GM23338 (cell line): ENCODE results near the gene ATIC. TPM values are rescaled to one million over a fixed set of nuclear protein-coding genes. Genes with fewer than 3 reads are reported as not detected.
A peak's percentile ranks its signal among the peaks of the same experiment; 100 is the strongest.

Experiments
- ATAC-seq: fragments of 200-7000 bp; cut with Tn5 transposase; 3 replicates; pipeline ENCODE4 v1.9.1; 2020
- DNase-seq: peaks from one replicate; pipeline ENCODE4 v3.0.0-alpha.2; 2015; ENCODE audit warnings: low spot score
- H2AFZ ChIP-seq: fragments of 200-600 bp; sonication (generic); 2 replicates; pipeline ENCODE4 v1.8.0; 2016; ENCODE audit warnings: antibody characterized with exemption, mild to moderate bottlenecking, moderate library complexity
- H3F3A ChIP-seq: fragments of 200-600 bp; sonication (generic); replicated peaks from 2 replicates; pipeline ENCODE4 v1.8.0; 2017; ENCODE audit warnings: antibody characterized with exemption, mixed run types, low read depth
- H3K27ac ChIP-seq: fragments of 200-600 bp; sonication (generic); 2 replicates; pipeline ENCODE4 v1.6.1; 2016; ENCODE audit warnings: low read depth
- H3K27me3 ChIP-seq: fragments of 200-600 bp; sonication (generic); 2 replicates; pipeline ENCODE4 v1.8.0; 2016; ENCODE audit warnings: mild to moderate bottlenecking, mixed run types, moderate library complexity; ENCODE audit not compliant: insufficient read depth
- H3K36me3 ChIP-seq: fragments of 200-600 bp; sonication (generic); 2 replicates; pipeline ENCODE4 v1.8.0; 2016; ENCODE audit warnings: mild to moderate bottlenecking; ENCODE audit not compliant: insufficient read depth
- H3K4me1 ChIP-seq: fragments of 200-600 bp; sonication (generic); 2 replicates; pipeline ENCODE4 v1.8.0; 2016; ENCODE audit warnings: mild to moderate bottlenecking, moderate library complexity; ENCODE audit not compliant: insufficient read depth
- H3K4me2 ChIP-seq: fragments of 200-600 bp; sonication (generic); 2 replicates; pipeline ENCODE4 v1.7.1; 2017; ENCODE audit warnings: mixed run types
- H3K4me3 ChIP-seq: fragments of 200-600 bp; sonication (generic); 2 replicates; pipeline ENCODE4 v1.6.1; 2016; ENCODE audit warnings: mixed run types
- H3K79me2 ChIP-seq: fragments of 200-600 bp; sonication (generic); replicated peaks from 2 replicates; pipeline ENCODE4 v1.8.0; 2017; ENCODE audit warnings: mild to moderate bottlenecking; ENCODE audit not compliant: insufficient read depth
- H3K9me2 ChIP-seq: fragments of 200-600 bp; sonication (generic); 2 replicates; pipeline ENCODE4 v1.8.0; 2017; ENCODE audit not compliant: insufficient read depth
- H4K20me1 ChIP-seq: fragments of 200-600 bp; sonication (generic); replicated peaks from 2 replicates; pipeline ENCODE4 v1.8.0; 2017; ENCODE audit warnings: mild to moderate bottlenecking; ENCODE audit not compliant: insufficient read depth
- H3K27ac Mint-ChIP-seq: 2 replicates; pipeline ENCODE4 v1.8.0; 2020; ENCODE audit warnings: inconsistent platforms, mild to moderate bottlenecking, moderate library complexity, mixed read lengths
- H3K27me3 Mint-ChIP-seq: 3 replicates; pipeline ENCODE4 v1.8.0; 2022; ENCODE audit warnings: low read depth, mild to moderate bottlenecking, moderate library complexity, mixed read lengths, inconsistent platforms; ENCODE audit not compliant: insufficient read depth, poor library complexity
- H3K36me3 Mint-ChIP-seq: 3 replicates; pipeline ENCODE4 v1.8.0; 2021; ENCODE audit warnings: low read depth, mild to moderate bottlenecking, inconsistent platforms, moderate library complexity, mixed read lengths
- H3K4me1 Mint-ChIP-seq: 3 replicates; pipeline ENCODE4 v1.8.0; 2020; ENCODE audit warnings: mild to moderate bottlenecking, inconsistent platforms, mixed read lengths
- H3K4me3 Mint-ChIP-seq: 3 replicates; pipeline ENCODE4 v1.8.0; 2021; ENCODE audit warnings: moderate library complexity, mild to moderate bottlenecking, inconsistent platforms, mixed read lengths
- H3K9me3 Mint-ChIP-seq: 3 replicates; pipeline ENCODE4 v1.8.0; 2020; ENCODE audit warnings: moderate library complexity, mild to moderate bottlenecking, inconsistent platforms, mixed read lengths
- EZH2phosphoT487 ChIP-seq: fragments of 200-600 bp; sonication (generic); IDR thresholded peaks from one replicate; pipeline ENCODE4 v1.8.1; 2018; ENCODE audit warnings: antibody characterized with exemption; ENCODE audit not compliant: unreplicated experiment
- JUNB ChIP-seq: IDR thresholded peaks from one replicate; pipeline ENCODE4 v1.6.1; 2016; ENCODE audit warnings: antibody characterized with exemption; ENCODE audit not compliant: unreplicated experiment
- POLR2AphosphoS5 ChIP-seq: IDR thresholded peaks from 2 replicates; pipeline ENCODE4 v1.6.1; 2016; ENCODE audit warnings: antibody characterized with exemption, low read depth
- ZNF114 ChIP-seq: fragments of 250-450 bp; sonication (Bioruptor Pico); IDR thresholded peaks from 2 replicates; pipeline ENCODE4 v1.5.0; 2020; ENCODE audit warnings: mild to moderate bottlenecking, moderate library complexity
- ZNF331 ChIP-seq: fragments of 250-450 bp; sonication (Bioruptor Pico); IDR thresholded peaks from 2 replicates; pipeline ENCODE4 v1.5.0; 2020; ENCODE audit warnings: low read depth, mild to moderate bottlenecking, moderate library complexity
- long read RNA-seq: library from polyadenylated mRNA; unstranded; transcript quantifications from one replicate; pipeline ENCODE4 v2.0.0, GENCODE V29; 2020; ENCODE audit not compliant: unreplicated experiment
- polyA plus RNA-seq: library from polyadenylated mRNA; unstranded; fragments of >200 nt; fragmentation: Nextera tagmentation; extraction: Ambion mirVana; gene quantifications from 2 replicates; pipeline ENCODE4 v1.2.1, GENCODE V29; 2016
- total RNA-seq: library from RNA; depleted of rRNA; stranded (reverse); fragments of >200 nt; shearing (Covaris generic); gene quantifications from 2 replicates; pipeline ENCODE4 v1.2.3, GENCODE V29; 2014; rRNA removed
- TF ChIP-seq, protein P1 (sequence below): fragments of 250-450 bp; sonication (Bioruptor Pico); IDR thresholded peaks from 2 replicates; pipeline ENCODE4 v1.5.0; 2020; ENCODE audit warnings: mild to moderate bottlenecking, moderate library complexity
- TF ChIP-seq, protein P2 (sequence below), 2 experiments: fragments of 200-600 bp in 1 of 2; sonication (generic) in 1 of 2; conservative IDR thresholded peaks; 2 replicates each; pipeline versions ENCODE4 v1.5.1 to v1.6.1; 2016 to 2017; ENCODE audit warnings: antibody characterized with exemption in 2 of 2, low read depth in 2 of 2, mild to moderate bottlenecking in 2 of 2, moderate library complexity in 1 of 2

The ATIC gene
- total RNA-seq (118 and 141 TPM in 2 replicates), polyA plus RNA-seq (182 and 185 TPM in 2 replicates)
- long read RNA-seq, transcript ATIC-201 (16 exons, 2,213 nt), result major isoform, 116 of 144 reads
- long read RNA-seq, partial matches to known transcripts, result 12 of 144 reads
- long read RNA-seq, other reads (novel, unspliced or antisense), result 10 of 144 reads

DNA sequence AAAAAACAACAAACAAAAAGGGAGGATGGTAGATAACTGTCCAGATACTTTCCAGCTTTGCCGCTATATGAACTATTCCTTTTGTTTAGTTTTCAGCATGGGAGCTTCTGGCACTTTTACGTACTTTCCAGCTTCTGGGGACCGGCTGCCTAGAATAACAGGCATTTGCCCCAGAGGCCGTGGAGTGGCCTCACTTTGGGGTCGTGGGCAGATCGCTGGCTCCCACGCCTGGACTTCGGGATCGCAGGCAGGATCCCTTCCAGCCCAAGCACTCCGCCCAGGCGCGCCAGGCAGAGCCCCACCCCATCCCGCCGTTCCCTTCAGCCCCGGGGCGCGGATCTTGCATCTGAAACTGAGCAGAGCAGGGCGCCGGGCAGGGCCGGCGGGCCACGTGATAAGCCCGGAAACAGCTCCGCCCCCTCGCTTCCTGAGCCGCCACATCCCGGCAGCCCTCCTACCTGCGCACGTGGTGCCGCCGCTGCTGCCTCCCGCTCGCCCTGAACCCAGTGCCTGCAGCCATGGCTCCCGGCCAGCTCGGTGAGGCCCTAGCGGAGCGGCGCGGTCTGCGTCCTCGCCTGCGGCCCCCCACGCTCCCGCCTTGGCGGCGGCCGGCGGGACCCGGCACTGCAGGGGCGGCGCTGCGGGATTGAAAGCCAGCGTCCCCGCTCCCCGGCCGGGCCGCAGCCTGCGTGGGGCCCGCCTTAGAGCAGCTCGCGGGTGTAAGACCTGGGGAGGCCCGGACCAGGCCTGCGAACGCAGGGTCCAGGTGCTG lies at the start of gene ATIC:
TSS of gene ATIC (plus strand) at position 435 of the 772 bp plus-strand sequence. CDS start at position 519, 84 bp downstream.
- Histone ChIP-seq H3K27ac (peak within 1 kb of the TSS; percentile 77; the same call in 1 of the 2 replicates), H3K4me3 (peak within 1 kb of the TSS; percentile 59), H3K4me1 (peaks cover 14% of the 10 kb centered on the region), H2AFZ (peak within 1 kb of the TSS; percentile 97), H3K4me2 (peak within 1 kb of the TSS; percentile 76), H3K9me2 (0 out of 2 replicates have a peak, but pooled peaks cover 2% of the 10 kb centered on the region), H4K20me1 (0 out of 2 replicates have a peak, but pooled peaks cover 10% of the 10 kb centered on the region), H3F3A (no peaks in the 10 kb centered on the region), H3K79me2 (peaks cover 51% of the 10 kb centered on the region), H3K36me3 (peaks cover 23% of the 10 kb centered on the region; the same call in 1 of the 2 replicates), H3K27me3 (no peaks in the 10 kb centered on the region)
- Mint-ChIP-seq H3K27ac (peak within 1 kb of the TSS; percentile 94), H3K9me3 (no peaks in the 10 kb centered on the region; the same call in 2 of the 3 replicates), H3K4me1 (peaks cover 19% of the 10 kb centered on the region), H3K4me3 (peak within 1 kb of the TSS; percentile 94), H3K36me3 (peaks cover 44% of the 10 kb centered on the region), H3K27me3 (peaks cover 10% of the 10 kb centered on the region)
- DNase-seq, result peak; percentile 97
- peak; percentile 86 for TF ChIP-seq POLR2AphosphoS5
- TF ChIP-seq, protein P1, sequence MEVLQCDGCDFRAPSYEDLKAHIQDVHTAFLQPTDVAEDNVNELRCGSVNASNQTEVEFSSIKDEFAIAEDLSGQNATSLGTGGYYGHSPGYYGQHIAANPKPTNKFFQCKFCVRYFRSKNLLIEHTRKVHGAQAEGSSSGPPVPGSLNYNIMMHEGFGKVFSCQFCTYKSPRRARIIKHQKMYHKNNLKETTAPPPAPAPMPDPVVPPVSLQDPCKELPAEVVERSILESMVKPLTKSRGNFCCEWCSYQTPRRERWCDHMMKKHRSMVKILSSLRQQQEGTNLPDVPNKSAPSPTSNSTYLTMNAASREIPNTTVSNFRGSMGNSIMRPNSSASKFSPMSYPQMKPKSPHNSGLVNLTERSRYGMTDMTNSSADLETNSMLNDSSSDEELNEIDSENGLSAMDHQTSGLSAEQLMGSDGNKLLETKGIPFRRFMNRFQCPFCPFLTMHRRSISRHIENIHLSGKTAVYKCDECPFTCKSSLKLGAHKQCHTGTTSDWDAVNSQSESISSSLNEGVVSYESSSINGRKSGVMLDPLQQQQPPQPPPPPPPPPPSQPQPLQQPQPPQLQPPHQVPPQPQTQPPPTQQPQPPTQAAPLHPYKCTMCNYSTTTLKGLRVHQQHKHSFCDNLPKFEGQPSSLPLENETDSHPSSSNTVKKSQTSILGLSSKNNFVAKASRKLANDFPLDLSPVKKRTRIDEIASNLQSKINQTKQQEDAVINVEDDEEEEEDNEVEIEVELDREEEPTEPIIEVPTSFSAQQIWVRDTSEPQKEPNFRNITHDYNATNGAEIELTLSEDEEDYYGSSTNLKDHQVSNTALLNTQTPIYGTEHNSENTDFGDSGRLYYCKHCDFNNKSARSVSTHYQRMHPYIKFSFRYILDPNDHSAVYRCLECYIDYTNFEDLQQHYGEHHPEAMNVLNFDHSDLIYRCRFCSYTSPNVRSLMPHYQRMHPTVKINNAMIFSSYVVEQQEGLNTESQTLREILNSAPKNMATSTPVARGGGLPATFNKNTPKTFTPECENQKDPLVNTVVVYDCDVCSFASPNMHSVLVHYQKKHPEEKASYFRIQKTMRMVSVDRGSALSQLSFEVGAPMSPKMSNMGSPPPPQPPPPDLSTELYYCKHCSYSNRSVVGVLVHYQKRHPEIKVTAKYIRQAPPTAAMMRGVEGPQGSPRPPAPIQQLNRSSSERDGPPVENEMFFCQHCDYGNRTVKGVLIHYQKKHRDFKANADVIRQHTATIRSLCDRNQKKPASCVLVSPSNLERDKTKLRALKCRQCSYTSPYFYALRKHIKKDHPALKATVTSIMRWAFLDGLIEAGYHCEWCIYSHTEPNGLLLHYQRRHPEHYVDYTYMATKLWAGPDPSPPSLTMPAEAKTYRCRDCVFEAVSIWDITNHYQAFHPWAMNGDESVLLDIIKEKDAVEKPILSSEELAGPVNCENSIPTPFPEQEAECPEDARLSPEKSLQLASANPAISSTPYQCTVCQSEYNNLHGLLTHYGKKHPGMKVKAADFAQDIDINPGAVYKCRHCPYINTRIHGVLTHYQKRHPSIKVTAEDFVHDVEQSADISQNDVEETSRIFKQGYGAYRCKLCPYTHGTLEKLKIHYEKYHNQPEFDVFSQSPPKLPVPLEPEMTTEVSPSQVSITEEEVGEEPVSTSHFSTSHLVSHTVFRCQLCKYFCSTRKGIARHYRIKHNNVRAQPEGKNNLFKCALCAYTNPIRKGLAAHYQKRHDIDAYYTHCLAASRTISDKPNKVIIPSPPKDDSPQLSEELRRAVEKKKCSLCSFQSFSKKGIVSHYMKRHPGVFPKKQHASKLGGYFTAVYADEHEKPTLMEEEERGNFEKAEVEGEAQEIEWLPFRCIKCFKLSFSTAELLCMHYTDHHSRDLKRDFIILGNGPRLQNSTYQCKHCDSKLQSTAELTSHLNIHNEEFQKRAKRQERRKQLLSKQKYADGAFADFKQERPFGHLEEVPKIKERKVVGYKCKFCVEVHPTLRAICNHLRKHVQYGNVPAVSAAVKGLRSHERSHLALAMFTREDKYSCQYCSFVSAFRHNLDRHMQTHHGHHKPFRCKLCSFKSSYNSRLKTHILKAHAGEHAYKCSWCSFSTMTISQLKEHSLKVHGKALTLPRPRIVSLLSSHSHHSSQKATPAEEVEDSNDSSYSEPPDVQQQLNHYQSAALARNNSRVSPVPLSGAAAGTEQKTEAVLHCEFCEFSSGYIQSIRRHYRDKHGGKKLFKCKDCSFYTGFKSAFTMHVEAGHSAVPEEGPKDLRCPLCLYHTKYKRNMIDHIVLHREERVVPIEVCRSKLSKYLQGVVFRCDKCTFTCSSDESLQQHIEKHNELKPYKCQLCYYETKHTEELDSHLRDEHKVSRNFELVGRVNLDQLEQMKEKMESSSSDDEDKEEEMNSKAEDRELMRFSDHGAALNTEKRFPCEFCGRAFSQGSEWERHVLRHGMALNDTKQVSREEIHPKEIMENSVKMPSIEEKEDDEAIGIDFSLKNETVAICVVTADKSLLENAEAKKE (CRISPR knock-in tag), result no peak
- peak; percentile 97 for ATAC-seq

DNA sequence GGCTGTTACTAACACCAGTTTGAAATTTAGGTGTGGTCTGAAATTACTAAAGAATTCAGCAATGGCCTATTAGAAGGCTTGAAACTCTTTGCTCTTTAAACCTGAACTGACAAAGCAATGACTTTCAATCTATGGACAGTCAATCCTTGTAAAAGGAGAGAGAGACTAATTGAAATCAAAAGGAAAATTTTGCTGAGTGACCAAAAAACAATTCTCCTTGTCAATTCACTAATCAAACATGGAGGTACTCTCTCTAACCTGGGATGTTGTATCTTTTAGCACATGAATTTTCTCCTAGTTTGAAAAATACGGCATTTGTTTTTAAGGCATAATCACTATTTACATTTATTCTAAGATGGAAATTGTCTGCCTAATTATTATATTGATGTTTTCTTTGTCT lies 49.6 kb upstream of the ATIC start:
- Histone ChIP-seq H3K27me3 (no peaks in the 10 kb centered on the region), H3K4me3 (no peak overlapping the region), H2AFZ (no peak overlapping the region), H3K36me3 (no peaks in the 10 kb centered on the region), H3K9me2 (no peaks in the 10 kb centered on the region), H3K4me1 (no peaks in the 10 kb centered on the region), H3K79me2 (no peaks in the 10 kb centered on the region), H3F3A (no peaks in the 10 kb centered on the region), H3K4me2 (no peak overlapping the region), H3K27ac (no peak overlapping the region), H4K20me1 (no peaks in the 10 kb centered on the region)
- H3K4me3 Mint-ChIP-seq, result no peak overlapping the region
- H3K4me1 Mint-ChIP-seq, result no peaks in the 10 kb centered on the region
- H3K27ac Mint-ChIP-seq, result no peak overlapping the region
- DNase-seq (no peak), ATAC-seq (no peak)
- peaks cover 2% of the 10 kb centered on the region; the same call in 1 of the 3 replicates for H3K9me3 Mint-ChIP-seq
- no peaks in the 10 kb centered on the region for H3K36me3 Mint-ChIP-seq
- H3K27me3 Mint-ChIP-seq, result peaks cover 3% of the 10 kb centered on the region
- no peak for TF ChIP-seq EZH2phosphoT487
- TF ChIP-seq ZNF114 (CRISPR knock-in tag), result no peak
- TF ChIP-seq ZNF331 (CRISPR knock-in tag), result no peak
- TF ChIP-seq, protein P2, sequence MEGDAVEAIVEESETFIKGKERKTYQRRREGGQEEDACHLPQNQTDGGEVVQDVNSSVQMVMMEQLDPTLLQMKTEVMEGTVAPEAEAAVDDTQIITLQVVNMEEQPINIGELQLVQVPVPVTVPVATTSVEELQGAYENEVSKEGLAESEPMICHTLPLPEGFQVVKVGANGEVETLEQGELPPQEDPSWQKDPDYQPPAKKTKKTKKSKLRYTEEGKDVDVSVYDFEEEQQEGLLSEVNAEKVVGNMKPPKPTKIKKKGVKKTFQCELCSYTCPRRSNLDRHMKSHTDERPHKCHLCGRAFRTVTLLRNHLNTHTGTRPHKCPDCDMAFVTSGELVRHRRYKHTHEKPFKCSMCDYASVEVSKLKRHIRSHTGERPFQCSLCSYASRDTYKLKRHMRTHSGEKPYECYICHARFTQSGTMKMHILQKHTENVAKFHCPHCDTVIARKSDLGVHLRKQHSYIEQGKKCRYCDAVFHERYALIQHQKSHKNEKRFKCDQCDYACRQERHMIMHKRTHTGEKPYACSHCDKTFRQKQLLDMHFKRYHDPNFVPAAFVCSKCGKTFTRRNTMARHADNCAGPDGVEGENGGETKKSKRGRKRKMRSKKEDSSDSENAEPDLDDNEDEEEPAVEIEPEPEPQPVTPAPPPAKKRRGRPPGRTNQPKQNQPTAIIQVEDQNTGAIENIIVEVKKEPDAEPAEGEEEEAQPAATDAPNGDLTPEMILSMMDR (conservative IDR thresholded peaks at IDR 0.05; ENCODE audit: low read depth in 2 of 2), result no peak
- no peak for TF ChIP-seq JUNB
